ENCODE data around the gene TAPT1.

DNA sequence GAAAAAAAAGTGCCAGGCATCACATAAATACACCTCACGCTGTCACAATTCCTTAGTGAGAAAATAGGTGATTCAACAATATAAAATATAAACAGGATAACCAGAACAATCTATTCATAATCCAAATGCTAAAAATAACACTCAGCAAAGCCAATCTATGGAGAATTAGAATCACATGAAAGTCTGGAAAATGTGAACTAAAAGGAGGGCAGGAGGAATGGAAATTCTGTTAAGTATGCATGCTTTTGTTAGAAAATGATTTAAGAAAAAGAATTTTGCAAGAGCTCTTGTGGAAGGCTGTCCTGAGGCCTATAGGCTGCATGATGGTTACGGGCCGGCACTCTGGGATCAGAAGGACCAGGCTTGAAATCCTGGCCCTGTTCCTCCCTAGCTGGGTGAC is 71.8 kb downstream of the TAPT1 start:
- TF ChIP-seq EZH2phosphoT487 (IDR thresholded peaks at IDR 0.05; ENCODE audit: borderline replicate concordance) = no peak
- TF ChIP-seq, protein P1, sequence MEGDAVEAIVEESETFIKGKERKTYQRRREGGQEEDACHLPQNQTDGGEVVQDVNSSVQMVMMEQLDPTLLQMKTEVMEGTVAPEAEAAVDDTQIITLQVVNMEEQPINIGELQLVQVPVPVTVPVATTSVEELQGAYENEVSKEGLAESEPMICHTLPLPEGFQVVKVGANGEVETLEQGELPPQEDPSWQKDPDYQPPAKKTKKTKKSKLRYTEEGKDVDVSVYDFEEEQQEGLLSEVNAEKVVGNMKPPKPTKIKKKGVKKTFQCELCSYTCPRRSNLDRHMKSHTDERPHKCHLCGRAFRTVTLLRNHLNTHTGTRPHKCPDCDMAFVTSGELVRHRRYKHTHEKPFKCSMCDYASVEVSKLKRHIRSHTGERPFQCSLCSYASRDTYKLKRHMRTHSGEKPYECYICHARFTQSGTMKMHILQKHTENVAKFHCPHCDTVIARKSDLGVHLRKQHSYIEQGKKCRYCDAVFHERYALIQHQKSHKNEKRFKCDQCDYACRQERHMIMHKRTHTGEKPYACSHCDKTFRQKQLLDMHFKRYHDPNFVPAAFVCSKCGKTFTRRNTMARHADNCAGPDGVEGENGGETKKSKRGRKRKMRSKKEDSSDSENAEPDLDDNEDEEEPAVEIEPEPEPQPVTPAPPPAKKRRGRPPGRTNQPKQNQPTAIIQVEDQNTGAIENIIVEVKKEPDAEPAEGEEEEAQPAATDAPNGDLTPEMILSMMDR (conservative IDR thresholded peaks at IDR 0.05; ENCODE audit: low read length) = no peak

Measured in Loucy (cell line).